ENCODE data around the gene KLC1. TPM values are rescaled to one million over a fixed set of nuclear protein-coding genes. Genes with fewer than 3 reads are reported as not detected.

KLC1 gene
- total and polyA plus RNA-seq, 2 of the 13 experiments (the other 11 are each of a cell fraction or from before 2014, with no cell fraction given): 53.2 to 63.5 TPM

DNA sequence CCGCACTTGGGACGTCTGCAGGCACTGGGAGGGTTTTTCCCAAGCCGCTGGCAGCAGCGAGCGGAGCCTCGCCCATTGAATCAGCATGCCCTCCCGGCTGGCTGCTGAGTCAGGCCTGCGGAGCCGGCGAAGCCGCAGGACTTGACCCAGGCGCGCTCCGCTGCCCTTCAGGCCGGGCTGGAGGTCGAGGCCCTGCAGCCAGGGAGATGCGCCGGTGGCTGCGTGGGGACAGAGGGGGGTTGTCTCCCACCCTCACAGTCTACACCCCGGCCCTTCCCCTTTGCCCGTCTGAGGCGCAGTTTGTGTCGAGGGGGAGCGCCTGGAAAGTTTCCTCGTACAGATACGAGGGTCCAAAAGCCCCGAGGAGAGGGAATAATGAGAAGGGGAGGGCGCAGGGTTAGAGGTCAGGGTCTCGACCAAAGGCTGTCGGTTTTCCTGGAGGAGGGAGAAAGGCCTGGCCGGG lies 759 bp upstream of the KLC1 start (continued):
- TF ChIP-seq ZBTB44 (CRISPR knock-in tag; IDR thresholded peaks at IDR 0.05) (no peak), EP300 (IDR thresholded peaks at IDR 0.05; ENCODE audit: low read depth in 2 of 2, low read length in 2 of 2) (no peak), EP300 (CRISPR knock-in tag; IDR thresholded peaks at IDR 0.05; ENCODE audit: borderline replicate concordance) (no peak), TEAD3 (CRISPR knock-in tag; optimal IDR thresholded peaks at IDR 0.05; ENCODE audit: borderline replicate concordance) (no peak), ZNF841 (CRISPR knock-in tag; IDR thresholded peaks at IDR 0.05; ENCODE audit: borderline replicate concordance) (no peak), AGO2 (optimal IDR thresholded peaks at IDR 0.05; ENCODE audit: low read depth, low read length) (peak; percentile 82), HDAC6 (IDR thresholded peaks at IDR 0.05; ENCODE audit: low read depth, low read length) (no peak), SKI (IDR thresholded peaks at IDR 0.05; ENCODE audit: partially characterized antibody) (peak; percentile 30), ZFP36 (IDR thresholded peaks at IDR 0.05; ENCODE audit: borderline replicate concordance, low read depth, low read length, partially characterized antibody) (no peak), ZZZ3 (CRISPR knock-in tag; IDR thresholded peaks at IDR 0.05; ENCODE audit: borderline replicate concordance) (no peak), ZNF589 (CRISPR knock-in tag; conservative IDR thresholded peaks at IDR 0.05) (no peak), KLF12 (CRISPR knock-in tag; IDR thresholded peaks at IDR 0.05; ENCODE audit: borderline replicate concordance) (no peak; the same call in 1 of the 2 replicates), ASH2L (IDR thresholded peaks at IDR 0.05; ENCODE audit: insufficient read length, low read depth, low read length) (no peak), PLSCR1 (CRISPR knock-in tag; IDR thresholded peaks at IDR 0.05; ENCODE audit: borderline replicate concordance) (no peak), NCOA1 (CRISPR knock-in tag; IDR thresholded peaks at IDR 0.05) (no peak), JUNB (CRISPR knock-in tag; IDR thresholded peaks at IDR 0.05; ENCODE audit: borderline replicate concordance) (no peak), ZNF431 (CRISPR knock-in tag; IDR thresholded peaks at IDR 0.05; ENCODE audit: borderline replicate concordance, low read depth) (no peak), BORCS8-MEF2B (CRISPR knock-in tag; IDR thresholded peaks at IDR 0.05) (peak; percentile 56; the same call in 1 of the 2 replicates)
- TF ChIP-seq, protein P1, sequence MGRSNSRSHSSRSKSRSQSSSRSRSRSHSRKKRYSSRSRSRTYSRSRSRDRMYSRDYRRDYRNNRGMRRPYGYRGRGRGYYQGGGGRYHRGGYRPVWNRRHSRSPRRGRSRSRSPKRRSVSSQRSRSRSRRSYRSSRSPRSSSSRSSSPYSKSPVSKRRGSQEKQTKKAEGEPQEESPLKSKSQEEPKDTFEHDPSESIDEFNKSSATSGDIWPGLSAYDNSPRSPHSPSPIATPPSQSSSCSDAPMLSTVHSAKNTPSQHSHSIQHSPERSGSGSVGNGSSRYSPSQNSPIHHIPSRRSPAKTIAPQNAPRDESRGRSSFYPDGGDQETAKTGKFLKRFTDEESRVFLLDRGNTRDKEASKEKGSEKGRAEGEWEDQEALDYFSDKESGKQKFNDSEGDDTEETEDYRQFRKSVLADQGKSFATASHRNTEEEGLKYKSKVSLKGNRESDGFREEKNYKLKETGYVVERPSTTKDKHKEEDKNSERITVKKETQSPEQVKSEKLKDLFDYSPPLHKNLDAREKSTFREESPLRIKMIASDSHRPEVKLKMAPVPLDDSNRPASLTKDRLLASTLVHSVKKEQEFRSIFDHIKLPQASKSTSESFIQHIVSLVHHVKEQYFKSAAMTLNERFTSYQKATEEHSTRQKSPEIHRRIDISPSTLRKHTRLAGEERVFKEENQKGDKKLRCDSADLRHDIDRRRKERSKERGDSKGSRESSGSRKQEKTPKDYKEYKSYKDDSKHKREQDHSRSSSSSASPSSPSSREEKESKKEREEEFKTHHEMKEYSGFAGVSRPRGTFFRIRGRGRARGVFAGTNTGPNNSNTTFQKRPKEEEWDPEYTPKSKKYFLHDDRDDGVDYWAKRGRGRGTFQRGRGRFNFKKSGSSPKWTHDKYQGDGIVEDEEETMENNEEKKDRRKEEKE (IDR thresholded peaks at IDR 0.05): no peak
- TF ChIP-seq, protein P2, sequence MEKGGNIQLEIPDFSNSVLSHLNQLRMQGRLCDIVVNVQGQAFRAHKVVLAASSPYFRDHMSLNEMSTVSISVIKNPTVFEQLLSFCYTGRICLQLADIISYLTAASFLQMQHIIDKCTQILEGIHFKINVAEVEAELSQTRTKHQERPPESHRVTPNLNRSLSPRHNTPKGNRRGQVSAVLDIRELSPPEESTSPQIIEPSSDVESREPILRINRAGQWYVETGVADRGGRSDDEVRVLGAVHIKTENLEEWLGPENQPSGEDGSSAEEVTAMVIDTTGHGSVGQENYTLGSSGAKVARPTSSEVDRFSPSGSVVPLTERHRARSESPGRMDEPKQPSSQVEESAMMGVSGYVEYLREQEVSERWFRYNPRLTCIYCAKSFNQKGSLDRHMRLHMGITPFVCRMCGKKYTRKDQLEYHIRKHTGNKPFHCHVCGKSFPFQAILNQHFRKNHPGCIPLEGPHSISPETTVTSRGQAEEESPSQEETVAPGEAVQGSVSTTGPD (CRISPR knock-in tag; IDR thresholded peaks at IDR 0.05): no peak
- TF ChIP-seq, protein P3, sequence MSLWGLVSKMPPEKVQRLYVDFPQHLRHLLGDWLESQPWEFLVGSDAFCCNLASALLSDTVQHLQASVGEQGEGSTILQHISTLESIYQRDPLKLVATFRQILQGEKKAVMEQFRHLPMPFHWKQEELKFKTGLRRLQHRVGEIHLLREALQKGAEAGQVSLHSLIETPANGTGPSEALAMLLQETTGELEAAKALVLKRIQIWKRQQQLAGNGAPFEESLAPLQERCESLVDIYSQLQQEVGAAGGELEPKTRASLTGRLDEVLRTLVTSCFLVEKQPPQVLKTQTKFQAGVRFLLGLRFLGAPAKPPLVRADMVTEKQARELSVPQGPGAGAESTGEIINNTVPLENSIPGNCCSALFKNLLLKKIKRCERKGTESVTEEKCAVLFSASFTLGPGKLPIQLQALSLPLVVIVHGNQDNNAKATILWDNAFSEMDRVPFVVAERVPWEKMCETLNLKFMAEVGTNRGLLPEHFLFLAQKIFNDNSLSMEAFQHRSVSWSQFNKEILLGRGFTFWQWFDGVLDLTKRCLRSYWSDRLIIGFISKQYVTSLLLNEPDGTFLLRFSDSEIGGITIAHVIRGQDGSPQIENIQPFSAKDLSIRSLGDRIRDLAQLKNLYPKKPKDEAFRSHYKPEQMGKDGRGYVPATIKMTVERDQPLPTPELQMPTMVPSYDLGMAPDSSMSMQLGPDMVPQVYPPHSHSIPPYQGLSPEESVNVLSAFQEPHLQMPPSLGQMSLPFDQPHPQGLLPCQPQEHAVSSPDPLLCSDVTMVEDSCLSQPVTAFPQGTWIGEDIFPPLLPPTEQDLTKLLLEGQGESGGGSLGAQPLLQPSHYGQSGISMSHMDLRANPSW (CRISPR knock-in tag; IDR thresholded peaks at IDR 0.05; ENCODE audit: borderline replicate concordance): no peak

Data from HepG2 (cell line).